Loucy (cell line): Measurements from ENCODE around the gene PAX7.

Experiments
- H2AFZ ChIP-seq: fragments of 200-600 bp; sonication (generic); 2 replicates; pipeline ENCODE4 v1.6.0; 2016; ENCODE audit warnings: antibody characterized with exemption, mild to moderate bottlenecking, low read length, moderate library complexity
- H3F3A ChIP-seq: fragments of 200-600 bp; 2 replicates; pipeline ENCODE4 v1.6.0; 2016; ENCODE audit warnings: antibody characterized with exemption, low read depth, mild to moderate bottlenecking
- H3K27me3 ChIP-seq: fragments of 200-600 bp; sonication (generic); 2 replicates; pipeline ENCODE4 v1.6.1; 2014; ENCODE audit warnings: low read length, mild to moderate bottlenecking; ENCODE audit not compliant: insufficient read depth, poor library complexity, severe bottlenecking
- H3K36me3 ChIP-seq: fragments of 200-600 bp; sonication (generic); 2 replicates; pipeline ENCODE4 v1.6.1; 2016; ENCODE audit warnings: low read length; ENCODE audit not compliant: insufficient read depth
- H3K4me1 ChIP-seq: fragments of 200-600 bp; sonication (generic); 2 replicates; pipeline ENCODE4 v1.5.1; 2014; ENCODE audit warnings: low read length, mild to moderate bottlenecking; ENCODE audit not compliant: insufficient read depth, poor library complexity, severe bottlenecking
- H3K4me2 ChIP-seq: fragments of 200-600 bp; sonication (generic); 2 replicates; pipeline ENCODE4 v1.6.0; 2014; ENCODE audit warnings: antibody characterized with exemption, low read length, low read depth, mild to moderate bottlenecking; ENCODE audit not compliant: poor library complexity, severe bottlenecking
- H3K4me3 ChIP-seq: fragments of 200-600 bp; sonication (generic); 2 replicates; pipeline ENCODE4 v1.5.1; 2014; ENCODE audit warnings: low read length, mild to moderate bottlenecking, mixed read lengths; ENCODE audit not compliant: poor library complexity, severe bottlenecking
- H3K79me2 ChIP-seq: fragments of 200-600 bp; sonication (generic); 2 replicates; pipeline ENCODE4 v1.6.1; 2014; ENCODE audit warnings: low read length; ENCODE audit not compliant: insufficient read depth
- H3K9ac ChIP-seq: fragments of 200-600 bp; sonication (generic); 2 replicates; pipeline ENCODE4 v1.6.0; 2014; ENCODE audit warnings: mild to moderate bottlenecking, low read depth, low read length, moderate library complexity; ENCODE audit not compliant: poor library complexity, severe bottlenecking
- H3K9me2 ChIP-seq: fragments of 200-600 bp; sonication (generic); replicated peaks from 2 replicates; pipeline ENCODE4 v1.6.1; 2016; ENCODE audit warnings: low read depth, low read length, mixed read lengths
- H3K9me3 ChIP-seq: fragments of 200-600 bp; sonication (generic); 2 replicates; pipeline ENCODE4 v1.6.1; 2014; ENCODE audit warnings: mild to moderate bottlenecking, antibody characterized with exemption, low read length, low read depth; ENCODE audit not compliant: insufficient read depth
- H4K20me1 ChIP-seq: fragments of 200-600 bp; sonication (generic); 2 replicates; pipeline ENCODE4 v1.6.0; 2014; ENCODE audit warnings: antibody characterized with exemption, low read length, mild to moderate bottlenecking; ENCODE audit not compliant: insufficient read depth, poor library complexity, severe bottlenecking
- CTCF ChIP-seq: fragments of 200-600 bp; sonication (generic); conservative IDR thresholded peaks from 2 replicates; pipeline ENCODE4 v1.5.1; 2014; ENCODE audit warnings: mild to moderate bottlenecking, antibody characterized with exemption, low read length
- EZH2phosphoT487 ChIP-seq: fragments of 200-600 bp; IDR thresholded peaks from 2 replicates; pipeline ENCODE4 v1.6.1; 2018; ENCODE audit warnings: antibody characterized with exemption, mild to moderate bottlenecking, moderate library complexity, borderline replicate concordance

The PAX7 gene

GRCh38 chr1:18633422-18634155 is 2.9 kb downstream of the PAX7 start:
- Histone ChIP-seq H3F3A (no peaks in the 10 kb centered on the region), H3K79me2 (no peaks in the 10 kb centered on the region), H3K9ac (no peak overlapping the region), H3K27me3 (no peaks in the 10 kb centered on the region), H3K36me3 (no peaks in the 10 kb centered on the region), H4K20me1 (no peaks in the 10 kb centered on the region), H3K4me2 (no peak overlapping the region), H3K4me3 (no peak overlapping the region), H3K9me2 (no peaks in the 10 kb centered on the region), H3K4me1 (no peaks in the 10 kb centered on the region), H2AFZ (no peak overlapping the region), H3K9me3 (no peaks in the 10 kb centered on the region)
- no peak for TF ChIP-seq CTCF
- TF ChIP-seq EZH2phosphoT487, result no peak

GRCh38 chr1:18634276-18634675 is 3.6 kb downstream of the PAX7 start:
- H3K9me3 ChIP-seq, result no peaks in the 10 kb centered on the region
- no peak overlapping the region for H3K4me3 ChIP-seq
- no peaks in the 10 kb centered on the region for H4K20me1 ChIP-seq
- no peaks in the 10 kb centered on the region for H3K79me2 ChIP-seq
- H2AFZ ChIP-seq, result no peak overlapping the region
- H3F3A ChIP-seq, result no peaks in the 10 kb centered on the region
- no peak overlapping the region for H3K9ac ChIP-seq
- H3K27me3 ChIP-seq, result no peaks in the 10 kb centered on the region
- H3K36me3 ChIP-seq, result no peaks in the 10 kb centered on the region
- no peak for TF ChIP-seq CTCF
- no peak for TF ChIP-seq EZH2phosphoT487
- no peak overlapping the region for H3K4me2 ChIP-seq
- H3K4me1 ChIP-seq, result no peaks in the 10 kb centered on the region
- H3K9me2 ChIP-seq, result no peaks in the 10 kb centered on the region

- Histone ChIP-seq H3K4me1 (peaks cover 3% of the 10 kb centered on the region), H3K9me2 (no peaks in the 10 kb centered on the region), H3K36me3 (no peaks in the 10 kb centered on the region), H2AFZ (no peak overlapping the region), H3K9ac (no peak overlapping the region), H3K4me3 (no peak overlapping the region), H3K4me2 (no peak overlapping the region), H3K9me3 (no peaks in the 10 kb centered on the region), H3K79me2 (no peaks in the 10 kb centered on the region), H4K20me1 (no peaks in the 10 kb centered on the region), H3K27me3 (peaks cover 6% of the 10 kb centered on the region), H3F3A (no peaks in the 10 kb centered on the region)
- TF ChIP-seq EZH2phosphoT487, result no peak
Measured at GRCh38 chr1:18635070-18635577, 4.5 kb downstream of the PAX7 start.
